ENCODE measurements around the gene CCNL2. TPM values are rescaled to one million over a fixed set of nuclear protein-coding genes. Genes with fewer than 3 reads are reported as not detected.
"Not testable (repeated sequence)": the region's sequence is repeated elsewhere in the genome, so short reads cannot be mapped to it uniquely, and the experiment has no call there.

The CCNL2 gene
- total RNA-seq, 2 experiments from 2014 or later: 274 to 281 TPM

- DNase-seq; CTCF ChIA-PET; H3K4me1 Mint-ChIP-seq (ENCODE audit: low read depth); ATAC-seq (ENCODE audit: poor library complexity); H3K4me1 ChIP-seq (ENCODE audit: insufficient read depth, low read length); H3K27ac ChIP-seq (ENCODE audit: low read depth in 1 of 2, low read length in 2 of 2); H3K36me3 Mint-ChIP-seq (ENCODE audit: low read depth); intact Hi-C loops (cut with DNase I, micrococcal nuclease); H3K4me3 Mint-ChIP-seq; H3K9me3 ChIP-seq (ENCODE audit: control insufficient read depth in 1 of 2, insufficient read depth in 1 of 2, low read length in 2 of 2); H3K4me3 ChIP-seq (ENCODE audit: low read length); H3K27ac Mint-ChIP-seq; H3K9me3 Mint-ChIP-seq; H3K36me3 ChIP-seq (ENCODE audit: insufficient read depth, low read length); POLR2A ChIA-PET: not testable (repeated sequence)
- peaks cover 17% of the 10 kb centered on the region for H3K27me3 Mint-ChIP-seq
- H3K27me3 ChIP-seq (ENCODE audit: control insufficient read depth in 1 of 2, insufficient read depth in 2 of 2, low read length in 2 of 2): peaks cover 11 to 13% of the 10 kb centered on the region in 2 experiments
These were observed 18.3 kb upstream of the CCNL2 start for GRCh38 chr1:1417396-1417795.

- POLR2A ChIA-PET: no interaction called here
- no peak for TF ChIP-seq CTCF (IDR thresholded peaks at IDR 0.05)
These were observed 16.6 kb upstream of the CCNL2 start for GRCh38 chr1:1415751-1416150.

GRCh38 chr1:1412311-1412902 lies 13.3 kb upstream of the CCNL2 start:
- DNase-seq; H3K27me3 Mint-ChIP-seq; POLR2A ChIA-PET; H3K27ac Mint-ChIP-seq; CTCF ChIA-PET; H3K9me3 ChIP-seq (ENCODE audit: control insufficient read depth in 1 of 2, insufficient read depth in 1 of 2, low read length in 2 of 2); H3K9me3 Mint-ChIP-seq; H3K27me3 ChIP-seq (ENCODE audit: control insufficient read depth in 1 of 2, insufficient read depth in 2 of 2, low read length in 2 of 2); H3K36me3 ChIP-seq (ENCODE audit: insufficient read depth, low read length); H3K4me3 Mint-ChIP-seq; H3K4me3 ChIP-seq (ENCODE audit: low read length); H3K27ac ChIP-seq (ENCODE audit: low read depth in 1 of 2, low read length in 2 of 2); ATAC-seq (ENCODE audit: poor library complexity); H3K36me3 Mint-ChIP-seq (ENCODE audit: low read depth): not testable (repeated sequence)
- intact Hi-C loops (cut with DNase I, micrococcal nuclease): loop anchor here in 1 of 2 experiments (1.0 kb wide), 1 partner anchor 24 kb away; no protein-coding TSS in a partner anchor
- H3K4me1 ChIP-seq (ENCODE audit: insufficient read depth, low read length): peaks cover 19% of the 10 kb centered on the region
- H3K4me1 Mint-ChIP-seq (ENCODE audit: low read depth): peaks cover 15% of the 10 kb centered on the region

More at GRCh38 chr1:1415751-1416150, 16.6 kb upstream of the CCNL2 start:
- Histone ChIP-seq H3K27ac (ENCODE audit: low read depth in 1 of 2, low read length in 2 of 2) (no peak overlapping the region), H3K9me3 (ENCODE audit: control insufficient read depth in 1 of 2, insufficient read depth in 1 of 2, low read length in 2 of 2) (peaks cover 0 to 6% of the 10 kb centered on the region in 2 experiments), H3K4me3 (ENCODE audit: low read length) (no peak overlapping the region), H3K4me1 (ENCODE audit: insufficient read depth, low read length) (peaks cover under 1% of the 10 kb centered on the region), H3K36me3 (ENCODE audit: insufficient read depth, low read length) (no peaks in the 10 kb centered on the region), H3K27me3 (ENCODE audit: control insufficient read depth in 1 of 2, insufficient read depth in 2 of 2, low read length in 2 of 2) (peaks cover 1 to 2% of the 10 kb centered on the region in 2 experiments)
- peaks cover 13% of the 10 kb centered on the region for H3K27me3 Mint-ChIP-seq
- H3K27ac Mint-ChIP-seq: no peak overlapping the region
- intact Hi-C loops (cut with DNase I, micrococcal nuclease): no loop called here
- CTCF ChIA-PET: no interaction called here
- H3K4me1 Mint-ChIP-seq (ENCODE audit: low read depth): no peaks in the 10 kb centered on the region
- no peaks in the 10 kb centered on the region for H3K9me3 Mint-ChIP-seq
- H3K36me3 Mint-ChIP-seq (ENCODE audit: low read depth): no peaks in the 10 kb centered on the region
- H3K4me3 Mint-ChIP-seq: no peak overlapping the region
- DNase-seq (no peak), ATAC-seq (ENCODE audit: poor library complexity) (no peak)

GRCh38 chr1:1411626-1412025 lies 12.5 kb upstream of the CCNL2 start:
- no peaks in the 10 kb centered on the region for H3K9me3 Mint-ChIP-seq
- intact Hi-C loops (cut with DNase I, micrococcal nuclease): loop anchor here in 1 of 2 experiments (1.0 kb wide), 1 partner anchor 25 kb away; no protein-coding TSS in a partner anchor
- POLR2A ChIA-PET: no interaction called here
- DNase-seq (peak in 1 of 14 experiments; percentile 21), ATAC-seq (ENCODE audit: poor library complexity) (no peak)
- H3K4me1 ChIP-seq (ENCODE audit: insufficient read depth, low read length): peaks cover 21% of the 10 kb centered on the region
- H3K4me3 ChIP-seq (ENCODE audit: low read length): no peak overlapping the region
- TF ChIP-seq CTCF (IDR thresholded peaks at IDR 0.05): no peak
- no peaks in the 10 kb centered on the region for H3K27me3 Mint-ChIP-seq
- H3K27me3 ChIP-seq (ENCODE audit: control insufficient read depth in 1 of 2, insufficient read depth in 2 of 2, low read length in 2 of 2): no peaks in the 10 kb centered on the region
- no peaks in the 10 kb centered on the region for H3K36me3 ChIP-seq (ENCODE audit: insufficient read depth, low read length)
- peaks cover 0 to 4% of the 10 kb centered on the region in 2 experiments for H3K9me3 ChIP-seq (ENCODE audit: control insufficient read depth in 1 of 2, insufficient read depth in 1 of 2, low read length in 2 of 2)
- H3K36me3 Mint-ChIP-seq (ENCODE audit: low read depth): peaks cover 6% of the 10 kb centered on the region
- H3K4me3 Mint-ChIP-seq: peak overlapping the region; percentile 54
- H3K27ac ChIP-seq (ENCODE audit: low read depth in 1 of 2, low read length in 2 of 2): no peak overlapping the region
- H3K4me1 Mint-ChIP-seq (ENCODE audit: low read depth): peaks cover 21% of the 10 kb centered on the region
- no peak overlapping the region for H3K27ac Mint-ChIP-seq
- CTCF ChIA-PET: no interaction called here

GRCh38 chr1:1410238-1410637 lies 11.1 kb upstream of the CCNL2 start:
- H3K36me3 ChIP-seq (ENCODE audit: insufficient read depth, low read length): peaks cover 12% of the 10 kb centered on the region
- Mint-ChIP-seq H3K4me1 (ENCODE audit: low read depth) (peaks cover 26% of the 10 kb centered on the region), H3K36me3 (ENCODE audit: low read depth) (peaks cover 18% of the 10 kb centered on the region), H3K4me3 (peak overlapping the region; percentile 78)
- DNase-seq; H3K4me3 ChIP-seq (ENCODE audit: low read length); H3K27me3 ChIP-seq (ENCODE audit: control insufficient read depth in 1 of 2, insufficient read depth in 2 of 2, low read length in 2 of 2); H3K27me3 Mint-ChIP-seq; intact Hi-C loops (cut with DNase I, micrococcal nuclease); CTCF ChIA-PET; H3K27ac Mint-ChIP-seq; H3K9me3 Mint-ChIP-seq; H3K9me3 ChIP-seq (ENCODE audit: control insufficient read depth in 1 of 2, insufficient read depth in 1 of 2, low read length in 2 of 2); ATAC-seq (ENCODE audit: poor library complexity); H3K27ac ChIP-seq (ENCODE audit: low read depth in 1 of 2, low read length in 2 of 2): not testable (repeated sequence)
- POLR2A ChIA-PET: interaction anchor here (5.3 kb wide), 1 partner anchor 35 kb away, joined by 39 read pairs; the partner anchor contains the start of gene AURKAIP1
- peaks cover 35% of the 10 kb centered on the region for H3K4me1 ChIP-seq (ENCODE audit: insufficient read depth, low read length)

All from CD4-positive, alpha-beta T cell (primary cell).